ENCODE measurements around the gene TTC27.

- TF ChIP-seq EZH2 (IDR thresholded peaks at IDR 0.05; ENCODE audit: insufficient read depth, poor library complexity, severe bottlenecking) (no peak), EZH2phosphoT487 (IDR thresholded peaks at IDR 0.05; ENCODE audit: insufficient read depth, low read depth) (no peak)
Observed at GRCh38 chr2:32691678-32692077, 63.8 kb downstream of the TTC27 start.
